Thoracic aorta (tissue), 2 donors: ENCODE results near the gene ERC1. TPM values are rescaled to one million over a fixed set of nuclear protein-coding genes. Genes with fewer than 3 reads are reported as not detected.
A peak's percentile ranks its signal among the peaks of the same experiment; 100 is the strongest.

ENCODE experiments used
- ATAC-seq: fragments of 150-250 bp; one replicate; pipeline ENCODE4 v1.8.0; 2017; ENCODE audit warnings: low read depth; ENCODE audit not compliant: insufficient number of reproducible peaks, low FRiP score
- DNase-seq: peaks from one replicate; pipeline ENCODE4 v3.0.0-alpha.2; 2020; ENCODE audit warnings: low spot score
- H3K27ac ChIP-seq, 2 donors: fragments of 200-600 bp; sonication (generic); 1 replicate in 1 of 2; 2 replicates in 1 of 2; pipeline ENCODE4 v1.5.1; 2016; ENCODE audit warnings: mild to moderate bottlenecking in 2 of 2, moderate library complexity in 2 of 2
- H3K27me3 ChIP-seq: fragments of 200-600 bp; sonication (generic); replicated peaks from 2 replicates; pipeline ENCODE4 v1.6.0; 2016; ENCODE audit warnings: mild to moderate bottlenecking; ENCODE audit not compliant: insufficient read depth
- H3K36me3 ChIP-seq: fragments of 200-600 bp; sonication (generic); one replicate; pipeline ENCODE4 v1.5.1; 2016
- H3K4me1 ChIP-seq, 2 donors: fragments of 200-600 bp; sonication (generic); 1 replicate in 1 of 2; 2 replicates in 1 of 2; pipeline versions ENCODE4 v1.5.1 to v1.6.0; 2016; ENCODE audit warnings: low read depth in 2 of 2, mild to moderate bottlenecking in 1 of 2; ENCODE audit not compliant: control insufficient read depth in 1 of 2
- H3K4me3 ChIP-seq: fragments of 200-600 bp; sonication (generic); 2 replicates; pipeline ENCODE4 v1.5.1; 2016; ENCODE audit warnings: mild to moderate bottlenecking
- H3K9me3 ChIP-seq: fragments of 200-600 bp; sonication (generic); 2 replicates; pipeline ENCODE4 v1.5.1; 2016
- total RNA-seq, 2 donors: library from RNA; depleted of rRNA; stranded (reverse); fragments of >200 nt; gene quantifications; one replicate each; pipeline versions ENCODE4 v1.1.0 to v1.2.3, GENCODE V29; 2016
- TF ChIP-seq, protein P1 (sequence below): fragments of 200-600 bp; sonication (generic); IDR thresholded peaks from one replicate; pipeline ENCODE4 v1.5.1; 2019; ENCODE audit warnings: antibody characterized with exemption

Gene ERC1
- total RNA-seq, 2 donors from 2014 or later = 45.8 to 80.0 TPM

DNA sequence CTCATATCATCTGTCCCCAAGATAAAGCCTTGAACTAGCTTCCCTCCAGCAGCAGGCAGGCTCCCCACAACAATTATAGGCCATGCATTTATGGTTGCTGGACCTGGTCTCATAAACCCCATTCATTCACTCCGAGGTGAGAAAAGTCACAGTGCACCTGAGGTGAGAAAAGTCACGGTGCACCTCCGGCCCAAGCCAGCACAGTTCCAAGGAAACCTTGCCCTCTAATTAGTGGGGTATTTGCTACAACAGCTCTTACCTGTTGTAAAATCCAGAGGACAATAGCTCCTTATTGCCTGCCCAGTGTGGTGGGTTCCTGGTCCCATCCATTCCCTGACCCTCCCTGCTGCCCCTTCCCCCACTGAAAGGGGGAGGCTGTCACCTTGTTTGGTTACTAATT, 537.8 kb downstream of the ERC1 start:
- Histone ChIP-seq H3K4me1 (peaks cover 0 to 14% of the 10 kb centered on the region in 2 donors), H3K27me3 (peaks cover 11% of the 10 kb centered on the region), H3K9me3 (no peaks in the 10 kb centered on the region), H3K4me3 (no peak overlapping the region), H3K27ac (no peak overlapping the region), H3K36me3 (no peaks in the 10 kb centered on the region)
- ATAC-seq (no peak), DNase-seq (no peak)
- TF ChIP-seq, protein P1, sequence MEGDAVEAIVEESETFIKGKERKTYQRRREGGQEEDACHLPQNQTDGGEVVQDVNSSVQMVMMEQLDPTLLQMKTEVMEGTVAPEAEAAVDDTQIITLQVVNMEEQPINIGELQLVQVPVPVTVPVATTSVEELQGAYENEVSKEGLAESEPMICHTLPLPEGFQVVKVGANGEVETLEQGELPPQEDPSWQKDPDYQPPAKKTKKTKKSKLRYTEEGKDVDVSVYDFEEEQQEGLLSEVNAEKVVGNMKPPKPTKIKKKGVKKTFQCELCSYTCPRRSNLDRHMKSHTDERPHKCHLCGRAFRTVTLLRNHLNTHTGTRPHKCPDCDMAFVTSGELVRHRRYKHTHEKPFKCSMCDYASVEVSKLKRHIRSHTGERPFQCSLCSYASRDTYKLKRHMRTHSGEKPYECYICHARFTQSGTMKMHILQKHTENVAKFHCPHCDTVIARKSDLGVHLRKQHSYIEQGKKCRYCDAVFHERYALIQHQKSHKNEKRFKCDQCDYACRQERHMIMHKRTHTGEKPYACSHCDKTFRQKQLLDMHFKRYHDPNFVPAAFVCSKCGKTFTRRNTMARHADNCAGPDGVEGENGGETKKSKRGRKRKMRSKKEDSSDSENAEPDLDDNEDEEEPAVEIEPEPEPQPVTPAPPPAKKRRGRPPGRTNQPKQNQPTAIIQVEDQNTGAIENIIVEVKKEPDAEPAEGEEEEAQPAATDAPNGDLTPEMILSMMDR = no peak

DNA sequence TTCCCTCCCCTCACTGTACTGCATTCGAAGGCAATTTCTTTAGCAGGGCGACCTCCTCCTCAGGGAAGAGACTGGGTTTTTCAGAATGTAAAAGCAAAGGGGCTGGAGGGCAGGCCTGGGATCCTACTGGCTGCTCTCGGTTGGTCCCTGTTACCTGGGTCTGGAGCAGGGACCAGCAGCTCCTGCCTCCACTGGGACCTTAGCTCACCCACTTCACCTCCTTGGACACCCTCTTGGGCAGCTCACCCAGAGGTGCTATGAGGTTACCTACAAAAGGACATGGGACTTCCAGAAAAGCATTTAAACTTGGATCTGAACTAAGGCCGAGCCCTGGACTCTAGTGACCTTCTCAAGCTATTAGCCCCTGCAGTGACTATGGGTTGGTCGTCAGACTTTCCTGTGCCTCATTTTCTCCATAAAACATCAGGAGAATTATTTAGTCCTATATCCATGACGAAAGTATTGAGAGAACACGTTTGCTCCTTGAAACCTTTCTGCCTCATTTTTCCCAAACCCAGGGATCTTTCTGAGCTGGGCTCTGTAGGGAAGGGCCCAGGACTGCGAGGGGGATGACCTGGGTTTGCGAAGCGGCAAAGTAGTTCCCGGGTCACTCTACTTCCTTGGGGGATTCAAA, 538.3 kb downstream of the ERC1 start:
- H3K27ac ChIP-seq = no peak overlapping the region

DNA sequence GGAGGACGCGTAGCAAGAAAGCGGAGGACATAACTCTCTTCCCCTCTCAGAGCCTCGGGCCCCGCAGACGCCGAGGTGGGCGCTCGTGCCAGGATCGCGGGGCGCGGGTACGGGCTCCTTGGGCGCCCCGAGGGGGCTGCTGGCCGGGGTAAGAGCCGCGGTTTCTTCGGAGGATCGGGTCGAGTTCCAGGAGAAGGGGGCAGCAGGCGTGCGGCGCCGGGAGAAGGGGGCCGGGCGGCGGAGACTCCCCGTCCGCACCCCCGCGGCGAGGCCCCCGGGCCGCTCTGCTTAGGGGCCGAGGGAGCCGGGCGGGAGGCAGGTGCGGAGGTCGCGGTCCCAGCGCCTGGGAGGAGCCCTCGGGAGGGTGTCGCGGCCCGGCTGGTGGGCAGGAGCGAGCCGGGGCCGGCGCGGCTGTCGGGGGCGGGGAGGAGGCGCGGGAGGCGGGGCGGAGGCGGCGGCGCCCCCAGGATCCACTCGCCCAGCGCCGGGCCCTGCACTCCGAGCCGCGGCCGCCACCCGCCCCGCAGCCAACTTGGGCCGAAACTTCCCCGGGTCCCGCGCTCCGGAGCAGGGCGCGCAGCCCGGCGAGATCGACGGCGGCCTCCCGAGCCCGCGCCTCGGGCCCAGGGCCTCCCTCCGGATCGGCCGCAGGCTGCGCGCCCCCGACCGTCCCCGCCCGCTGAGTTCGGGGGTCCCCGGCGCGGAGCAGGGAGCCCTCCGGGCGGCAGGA, 539.0 kb downstream of the ERC1 start:
- Histone ChIP-seq H3K27me3 (peaks cover 11% of the 10 kb centered on the region), H3K9me3 (no peaks in the 10 kb centered on the region), H3K4me3 (peak overlapping the region; percentile 72), H3K36me3 (no peaks in the 10 kb centered on the region), H3K27ac (no peak overlapping the region), H3K4me1 (peaks cover 0 to 14% of the 10 kb centered on the region in 2 donors)
- DNase-seq = no peak
- TF ChIP-seq, protein P1 = no peak
- ATAC-seq = no peak

More for the DNA sequence above, 538.3 kb downstream of the ERC1 start:
- TF ChIP-seq, protein P1 = no peak
- Histone ChIP-seq H3K4me3 (peak overlapping the region; percentile 72), H3K4me1 (peaks cover 0 to 14% of the 10 kb centered on the region in 2 donors), H3K27me3 (peaks cover 11% of the 10 kb centered on the region), H3K9me3 (no peaks in the 10 kb centered on the region), H3K36me3 (no peaks in the 10 kb centered on the region)
- DNase-seq = no peak
- ATAC-seq = no peak

DNA sequence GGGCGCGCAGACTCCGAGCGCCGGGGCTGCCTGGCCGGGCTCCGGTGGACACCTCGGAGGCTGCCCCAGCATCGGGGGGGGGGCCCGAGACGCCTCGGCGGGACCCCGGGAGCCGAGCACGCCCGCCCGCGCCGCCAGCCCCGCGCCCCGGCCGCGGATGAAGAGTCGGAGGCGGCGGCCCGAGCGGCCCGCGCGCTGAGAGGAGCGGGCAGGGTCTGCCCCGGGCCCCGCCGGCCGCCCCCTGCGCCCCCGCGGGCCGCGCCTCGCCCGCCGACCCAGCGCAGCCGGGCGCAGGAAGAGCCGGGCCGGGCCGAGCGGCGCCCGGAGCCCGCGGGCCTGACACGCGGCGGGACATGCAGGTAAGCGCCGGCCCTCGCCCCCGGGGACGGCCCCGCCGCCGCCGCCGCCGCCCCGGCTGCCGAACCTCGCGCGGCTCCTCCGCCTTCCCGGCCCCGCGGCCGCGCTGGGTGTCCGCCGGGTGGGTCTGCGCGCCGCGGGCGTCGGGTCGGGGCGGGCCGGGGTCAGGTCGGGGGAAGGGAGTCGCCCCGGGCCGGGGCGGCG, 539.6 kb downstream of the ERC1 start:
- DNase-seq = no peak
- no peak for ATAC-seq
- H3K27me3 ChIP-seq = peaks cover 11% of the 10 kb centered on the region

More for the DNA sequence above, 539.6 kb downstream of the ERC1 start:
- Histone ChIP-seq H3K4me3 (peak overlapping the region; percentile 74), H3K9me3 (no peaks in the 10 kb centered on the region), H3K27ac (no peak overlapping the region), H3K4me1 (peaks cover 0 to 14% of the 10 kb centered on the region in 2 donors), H3K36me3 (no peaks in the 10 kb centered on the region)
- TF ChIP-seq, protein P1 = no peak
